ENCODE measurements around the gene CRTAP. TPM values are rescaled to one million over a fixed set of nuclear protein-coding genes. Genes with fewer than 3 reads are reported as not detected.

CRTAP gene
- polyA plus RNA-seq, 4 donors: 13.0 to 93.0 (median 70.7) TPM

DNA sequence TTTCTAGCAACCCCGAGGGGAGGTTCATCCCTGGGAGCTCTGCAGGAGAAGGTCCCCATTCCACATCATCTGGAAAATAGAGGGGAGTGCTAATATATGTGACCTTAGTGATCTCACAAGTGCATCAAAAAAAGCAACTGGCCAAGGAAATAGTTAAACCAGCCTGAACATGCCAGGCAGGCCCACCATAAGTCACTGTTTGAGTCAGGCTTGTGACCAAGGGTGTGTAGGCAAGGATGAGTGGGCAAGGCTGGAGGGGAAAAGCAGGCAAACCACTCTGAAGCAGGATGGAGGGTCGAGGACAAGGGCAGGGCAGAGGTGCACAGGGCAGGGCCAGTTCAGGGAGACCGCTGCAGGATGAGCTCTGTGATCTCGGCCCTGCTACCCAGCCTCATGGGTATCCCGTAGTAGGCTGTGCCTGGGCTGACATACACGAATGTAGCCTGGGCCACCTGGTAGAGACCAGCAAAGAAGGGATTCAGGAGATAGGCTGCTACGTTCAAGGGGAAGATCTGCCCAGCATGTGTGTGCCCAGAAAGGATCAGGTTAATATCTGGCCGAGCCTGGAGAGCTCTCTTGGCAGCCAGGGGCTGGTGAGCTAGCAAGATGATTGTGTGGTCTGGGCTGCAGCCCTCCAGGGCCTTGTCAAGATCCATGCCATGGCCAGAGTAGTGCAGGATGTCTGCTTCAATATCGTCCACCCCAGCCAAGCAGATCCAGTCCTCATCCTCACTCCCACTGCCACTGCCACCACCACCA is 21.1 kb upstream of the CRTAP start:
- 88 to 92% (median 91%) methylated on average over 9 of the region's 9 CpGs for WGBS, 3 donors
- Histone ChIP-seq H3K36me3 (ENCODE audit: control insufficient read depth in 3 of 3, insufficient read depth in 2 of 3, low read depth in 1 of 3, low read length in 3 of 3) (peaks cover 0 to 34% (median 8%) of the 10 kb centered on the region in 3 donors), H3K27me3 (ENCODE audit: control insufficient read depth in 3 of 3, insufficient read depth in 3 of 3, low read length in 3 of 3) (no peaks in the 10 kb centered on the region), H3K4me1 (ENCODE audit: control insufficient read depth in 3 of 3, insufficient read depth in 2 of 3, low read depth in 1 of 3, low read length in 2 of 3) (peaks cover 0 to 9% (median 3%) of the 10 kb centered on the region in 3 donors), H3K9me3 (ENCODE audit: control insufficient read depth in 2 of 2, insufficient read depth in 1 of 2, low read depth in 1 of 2, low read length in 1 of 2) (no peaks in the 10 kb centered on the region), H3K27ac (ENCODE audit: low read depth in 1 of 3, low read length in 2 of 3) (no peak overlapping the region), H3K4me3 (ENCODE audit: low read depth in 1 of 3, low read length in 3 of 3) (no peak overlapping the region)
- FAIRE-seq (no peak), DNase-seq (no peak)

DNA sequence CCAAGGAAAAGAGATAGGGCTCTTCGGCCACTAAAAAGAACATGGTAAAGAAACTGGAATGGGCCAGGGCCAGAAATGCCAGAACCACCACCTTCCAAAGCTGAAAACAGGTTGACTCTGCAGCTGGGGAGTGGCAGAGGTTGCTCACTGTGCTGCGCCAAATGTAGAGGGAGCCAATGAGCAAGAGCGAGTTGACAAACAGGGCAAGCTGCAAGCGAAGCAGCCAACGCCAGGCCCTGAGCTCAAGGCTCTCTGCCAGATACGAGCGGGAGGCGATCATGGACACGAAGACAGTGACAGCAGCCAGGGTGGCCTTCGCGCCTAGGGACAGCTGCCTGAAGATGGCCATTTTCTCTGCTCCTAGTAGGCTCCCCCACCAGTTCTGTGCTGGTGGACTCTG is 20.0 kb upstream of the CRTAP start:
- Histone ChIP-seq H3K27me3 (ENCODE audit: control insufficient read depth in 3 of 3, insufficient read depth in 3 of 3, low read length in 3 of 3) (no peaks in the 10 kb centered on the region), H3K9me3 (ENCODE audit: control insufficient read depth in 2 of 2, insufficient read depth in 1 of 2, low read depth in 1 of 2, low read length in 1 of 2) (no peaks in the 10 kb centered on the region), H3K36me3 (ENCODE audit: control insufficient read depth in 3 of 3, insufficient read depth in 2 of 3, low read depth in 1 of 3, low read length in 3 of 3) (peaks cover 0 to 34% (median 8%) of the 10 kb centered on the region in 3 donors), H3K4me1 (ENCODE audit: control insufficient read depth in 3 of 3, insufficient read depth in 2 of 3, low read depth in 1 of 3, low read length in 2 of 3) (peaks cover 0 to 9% (median 3%) of the 10 kb centered on the region in 3 donors), H3K27ac (ENCODE audit: low read depth in 1 of 3, low read length in 2 of 3) (no peak overlapping the region), H3K4me3 (ENCODE audit: low read depth in 1 of 3, low read length in 3 of 3) (no peak overlapping the region)
- FAIRE-seq (no peak), DNase-seq (no peak)
- 95 to 97% (median 96%) methylated on average over 11 of the region's 11 CpGs for WGBS, 3 donors

DNA sequence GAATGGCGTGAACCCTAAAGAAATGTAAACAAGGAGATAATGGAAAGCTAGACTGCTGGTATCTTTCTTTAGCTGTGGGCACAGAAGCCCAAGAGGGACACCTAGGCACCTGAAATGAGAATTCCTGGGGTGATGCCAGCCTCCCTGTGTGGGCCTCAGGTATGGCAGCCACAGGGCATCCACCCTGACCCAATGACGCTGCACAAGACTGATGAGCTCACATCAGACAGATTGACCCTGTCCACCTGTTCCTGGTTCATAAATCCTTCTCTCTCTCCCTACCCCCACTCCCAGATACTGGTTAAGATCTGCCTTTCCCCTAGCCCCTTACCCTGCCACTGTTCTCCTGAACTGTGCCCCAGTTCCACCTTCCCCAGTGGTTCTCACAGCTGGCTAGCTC is 18.4 kb upstream of the CRTAP start:
- Histone ChIP-seq H3K4me1 (ENCODE audit: control insufficient read depth in 3 of 3, insufficient read depth in 2 of 3, low read depth in 1 of 3, low read length in 2 of 3) (peaks cover 0 to 9% (median 3%) of the 10 kb centered on the region in 3 donors), H3K27me3 (ENCODE audit: control insufficient read depth in 3 of 3, insufficient read depth in 3 of 3, low read length in 3 of 3) (no peaks in the 10 kb centered on the region), H3K4me3 (ENCODE audit: low read depth in 1 of 3, low read length in 3 of 3) (peak overlapping the region in 2 of 3 donors; percentile 76 to 94), H3K36me3 (ENCODE audit: control insufficient read depth in 3 of 3, insufficient read depth in 2 of 3, low read depth in 1 of 3, low read length in 3 of 3) (peaks cover 0 to 33% (median 8%) of the 10 kb centered on the region in 3 donors), H3K9me3 (ENCODE audit: control insufficient read depth in 2 of 2, insufficient read depth in 1 of 2, low read depth in 1 of 2, low read length in 1 of 2) (no peaks in the 10 kb centered on the region), H3K27ac (ENCODE audit: low read depth in 1 of 3, low read length in 2 of 3) (peak overlapping the region in 1 of 3 donors; percentile 98)
- peak; percentile 31 to 52 for DNase-seq
- WGBS, 3 donors: 71 to 84% (median 75%) methylated on average over 2 of the region's 2 CpGs
- FAIRE-seq: no peak

DNA sequence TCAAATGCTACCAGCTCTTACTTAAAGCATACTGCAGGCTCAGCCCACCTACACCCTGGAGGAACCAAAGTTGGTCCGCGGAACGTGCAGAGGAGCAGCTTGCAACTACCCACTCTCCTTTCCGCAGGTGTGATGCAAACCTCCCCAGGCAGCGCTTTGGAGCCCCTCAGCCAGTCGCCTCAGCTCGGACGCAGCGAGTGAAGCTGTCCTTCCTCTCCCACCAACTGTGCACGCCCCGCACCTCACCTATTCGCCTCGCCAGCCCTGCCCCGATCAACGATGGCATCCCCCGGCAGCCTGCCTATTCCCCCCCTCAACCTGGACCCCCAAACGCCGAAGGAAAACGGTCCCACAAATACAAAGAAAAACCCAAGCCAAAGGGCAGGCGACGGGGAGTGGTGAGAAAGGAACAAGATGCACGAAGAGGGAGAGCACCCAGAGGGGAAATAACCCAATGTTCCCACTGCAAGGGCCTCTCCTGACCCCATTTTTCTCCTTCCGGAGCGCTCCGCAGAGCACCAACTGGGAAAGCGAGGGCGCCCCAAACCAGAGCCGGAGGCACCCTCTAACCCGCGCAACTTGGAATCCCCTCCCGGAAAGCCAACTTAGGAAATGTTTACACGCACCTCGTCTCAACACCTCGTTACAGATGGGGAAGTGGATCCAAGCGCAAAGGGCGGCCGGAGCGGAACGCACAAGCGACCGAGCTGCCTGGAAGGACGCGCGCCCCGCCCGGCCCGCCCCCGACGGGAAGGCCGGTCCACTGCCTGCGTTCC is 17.5 kb upstream of the CRTAP start:
- DNase-seq (peak; percentile 63 to 78), FAIRE-seq (no peak)
- Histone ChIP-seq H3K4me1 (ENCODE audit: control insufficient read depth in 3 of 3, insufficient read depth in 2 of 3, low read depth in 1 of 3, low read length in 2 of 3) (peaks cover 0 to 9% (median 3%) of the 10 kb centered on the region in 3 donors), H3K36me3 (ENCODE audit: control insufficient read depth in 3 of 3, insufficient read depth in 2 of 3, low read depth in 1 of 3, low read length in 3 of 3) (peaks cover 0 to 29% (median 8%) of the 10 kb centered on the region in 3 donors), H3K4me3 (ENCODE audit: low read depth in 1 of 3, low read length in 3 of 3) (peak overlapping the region; percentile 76 to 94 (median 86)), H3K27ac (ENCODE audit: low read depth in 1 of 3, low read length in 2 of 3) (peak overlapping the region; percentile 96 to 98 (median 97)), H3K27me3 (ENCODE audit: control insufficient read depth in 3 of 3, insufficient read depth in 3 of 3, low read length in 3 of 3) (no peaks in the 10 kb centered on the region), H3K9me3 (ENCODE audit: control insufficient read depth in 2 of 2, insufficient read depth in 1 of 2, low read depth in 1 of 2, low read length in 1 of 2) (no peaks in the 10 kb centered on the region)
- WGBS, 3 donors: 0 to 1% (median 1%) methylated on average over 43 to 51 of the region's 51 CpGs

DNA sequence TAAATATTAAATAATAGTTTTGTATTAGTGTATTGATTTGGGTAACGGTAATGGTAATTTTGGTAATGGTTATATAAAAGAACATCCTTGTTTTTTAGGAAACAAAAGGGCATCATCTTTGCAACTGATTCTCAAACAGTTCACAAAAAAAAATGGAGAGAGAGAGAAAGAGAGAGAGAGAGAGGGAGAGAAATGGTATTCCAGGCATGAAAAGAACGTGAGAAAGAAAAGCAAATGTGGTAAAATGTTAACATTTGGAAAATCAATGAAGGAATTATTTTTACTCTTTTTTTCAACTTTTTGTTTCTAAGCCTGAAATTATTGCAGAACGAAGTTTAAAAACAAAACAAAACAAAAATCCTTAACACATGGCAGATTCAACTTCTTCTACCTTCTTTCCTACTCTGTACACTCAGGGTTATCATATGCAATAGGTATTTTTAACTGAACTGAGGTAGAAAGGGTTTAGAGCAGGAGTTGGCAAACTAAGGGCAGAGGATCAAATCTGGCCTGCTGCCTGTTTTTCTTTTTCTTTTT is 14.6 kb upstream of the CRTAP start:
- DNase-seq (no peak), FAIRE-seq (no peak)
- H3K4me3 ChIP-seq (ENCODE audit: low read depth in 1 of 3, low read length in 3 of 3): no peak overlapping the region
- peaks cover 0 to 9% (median 3%) of the 10 kb centered on the region in 3 donors for H3K4me1 ChIP-seq (ENCODE audit: control insufficient read depth in 3 of 3, insufficient read depth in 2 of 3, low read depth in 1 of 3, low read length in 2 of 3)
- no peaks in the 10 kb centered on the region for H3K27me3 ChIP-seq (ENCODE audit: control insufficient read depth in 3 of 3, insufficient read depth in 3 of 3, low read length in 3 of 3)
- no peaks in the 10 kb centered on the region for H3K9me3 ChIP-seq (ENCODE audit: control insufficient read depth in 2 of 2, insufficient read depth in 1 of 2, low read depth in 1 of 2, low read length in 1 of 2)
- WGBS, 3 donors: 69 to 97% (median 88%) methylated on average over 3 of the region's 3 CpGs
- H3K36me3 ChIP-seq (ENCODE audit: control insufficient read depth in 3 of 3, insufficient read depth in 2 of 3, low read depth in 1 of 3, low read length in 3 of 3): no peaks in the 10 kb centered on the region
- no peak overlapping the region for H3K27ac ChIP-seq (ENCODE audit: low read depth in 1 of 3, low read length in 2 of 3)

DNA sequence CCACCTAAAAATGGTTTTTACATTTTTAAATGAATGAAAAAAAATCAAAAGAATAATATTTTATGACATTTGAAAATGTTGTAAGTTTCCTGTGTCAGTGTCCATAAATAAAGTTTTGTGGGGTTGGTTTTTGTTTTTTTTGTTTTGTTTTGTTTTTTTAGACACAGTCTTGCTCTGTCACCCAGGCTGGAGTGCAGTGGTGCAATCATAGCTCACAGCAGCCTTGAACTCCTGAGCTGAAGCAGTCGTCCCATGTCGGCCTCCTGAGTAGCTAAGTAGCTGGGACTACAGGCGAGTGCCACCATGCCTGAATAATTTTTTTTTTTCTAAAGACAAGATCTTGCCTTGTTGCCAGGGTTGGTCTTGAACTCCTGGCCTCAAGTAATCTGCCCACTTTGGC is 14.1 kb upstream of the CRTAP start:
- FAIRE-seq: no peak
- H3K27ac ChIP-seq (ENCODE audit: low read depth in 1 of 3, low read length in 2 of 3): no peak overlapping the region
- no peaks in the 10 kb centered on the region for H3K36me3 ChIP-seq (ENCODE audit: control insufficient read depth in 3 of 3, insufficient read depth in 2 of 3, low read depth in 1 of 3, low read length in 3 of 3)
- H3K4me3 ChIP-seq (ENCODE audit: low read depth in 1 of 3, low read length in 3 of 3): no peak overlapping the region
- H3K27me3 ChIP-seq (ENCODE audit: control insufficient read depth in 3 of 3, insufficient read depth in 3 of 3, low read length in 3 of 3): no peaks in the 10 kb centered on the region
- no peak for DNase-seq
- H3K4me1 ChIP-seq (ENCODE audit: control insufficient read depth in 3 of 3, insufficient read depth in 2 of 3, low read depth in 1 of 3, low read length in 2 of 3): peaks cover 0 to 9% (median 3%) of the 10 kb centered on the region in 3 donors
- H3K9me3 ChIP-seq (ENCODE audit: control insufficient read depth in 2 of 2, insufficient read depth in 1 of 2, low read depth in 1 of 2, low read length in 1 of 2): no peaks in the 10 kb centered on the region
- 89 to 98% (median 94%) methylated on average over 3 of the region's 3 CpGs for WGBS, 3 donors

DNA sequence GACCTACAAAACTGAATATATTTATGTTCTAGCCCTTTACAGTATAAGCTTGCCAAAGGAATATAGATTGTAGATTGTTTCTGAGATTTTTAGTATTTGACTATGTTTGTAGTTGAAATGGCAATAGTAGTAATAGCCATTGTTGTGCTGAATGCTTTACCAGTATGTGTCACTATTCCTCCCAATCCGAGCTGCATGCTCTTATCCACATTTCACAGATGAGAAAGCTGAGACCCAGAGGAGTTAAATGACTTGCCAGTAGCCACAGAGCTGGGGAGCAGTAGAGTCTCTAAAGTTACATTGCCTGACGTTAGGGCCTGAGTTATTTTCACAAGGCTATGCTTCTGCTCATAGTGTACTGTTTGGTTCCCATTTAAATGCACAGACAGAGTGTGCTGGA is 13.6 kb upstream of the CRTAP start:
- Histone ChIP-seq H3K27ac (ENCODE audit: low read depth in 1 of 3, low read length in 2 of 3) (no peak overlapping the region), H3K4me1 (ENCODE audit: control insufficient read depth in 3 of 3, insufficient read depth in 2 of 3, low read depth in 1 of 3, low read length in 2 of 3) (peaks cover 0 to 8% (median 3%) of the 10 kb centered on the region in 3 donors), H3K27me3 (ENCODE audit: control insufficient read depth in 3 of 3, insufficient read depth in 3 of 3, low read length in 3 of 3) (no peaks in the 10 kb centered on the region), H3K4me3 (ENCODE audit: low read depth in 1 of 3, low read length in 3 of 3) (no peak overlapping the region), H3K9me3 (ENCODE audit: control insufficient read depth in 2 of 2, insufficient read depth in 1 of 2, low read depth in 1 of 2, low read length in 1 of 2) (no peaks in the 10 kb centered on the region), H3K36me3 (ENCODE audit: control insufficient read depth in 3 of 3, insufficient read depth in 2 of 3, low read depth in 1 of 3, low read length in 3 of 3) (no peaks in the 10 kb centered on the region)
- 66 to 80% (median 79%) methylated on average over 2 of the region's 2 CpGs for WGBS, 3 donors
- DNase-seq: no peak
- no peak for FAIRE-seq

DNA sequence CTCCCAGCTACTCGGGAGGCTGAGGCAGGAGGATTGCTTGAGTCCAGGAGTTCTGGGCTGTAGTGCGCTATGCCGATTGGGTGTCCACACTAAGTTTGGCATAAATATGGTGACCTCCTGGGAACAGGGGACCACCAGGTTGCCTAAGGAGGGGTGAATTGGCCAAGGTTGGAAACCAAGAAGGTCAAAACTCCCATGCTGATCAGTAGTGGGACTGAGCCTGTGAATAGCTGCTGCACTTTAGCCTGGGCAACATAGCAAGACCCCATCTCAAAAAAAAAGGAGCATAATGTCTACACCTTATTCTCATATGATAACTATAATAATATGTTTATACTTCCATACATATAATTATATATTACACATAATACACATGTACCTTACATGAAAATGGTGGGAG is 10.8 kb upstream of the CRTAP start:
- Histone ChIP-seq H3K36me3 (ENCODE audit: control insufficient read depth in 3 of 3, insufficient read depth in 2 of 3, low read depth in 1 of 3, low read length in 3 of 3) (no peaks in the 10 kb centered on the region), H3K27ac (ENCODE audit: low read depth in 1 of 3, low read length in 2 of 3) (no peak overlapping the region), H3K27me3 (ENCODE audit: control insufficient read depth in 3 of 3, insufficient read depth in 3 of 3, low read length in 3 of 3) (no peaks in the 10 kb centered on the region), H3K4me1 (ENCODE audit: control insufficient read depth in 3 of 3, insufficient read depth in 2 of 3, low read depth in 1 of 3, low read length in 2 of 3) (no peaks in the 10 kb centered on the region), H3K4me3 (ENCODE audit: low read depth in 1 of 3, low read length in 3 of 3) (no peak overlapping the region), H3K9me3 (ENCODE audit: control insufficient read depth in 2 of 2, insufficient read depth in 1 of 2, low read depth in 1 of 2, low read length in 1 of 2) (no peaks in the 10 kb centered on the region)
- no peak for DNase-seq
- no peak for FAIRE-seq
- WGBS, 3 donors: 93 to 97% (median 95%) methylated on average over 3 of the region's 3 CpGs

Measured in small intestine (tissue), 7 donors.